Activated CD4-positive, alpha-beta T cell treated with anti-CD3 and anti-CD28 coated beads, Interleukin-2, amount 10 ng/mL, durations not matched to agents 7 days and 5 days (primary cell): ENCODE results near the gene CACNA2D4. TPM values are rescaled to one million over a fixed set of nuclear protein-coding genes. Genes with fewer than 3 reads are reported as not detected.

Source experiments
- CTCF ChIA-PET: fragments of 350-600 bp; sonication (Branson Sonifier 250); formaldehyde crosslinking; loops from one replicate; lab custom pipeline; 2021; ENCODE audit warnings: antibody characterized with exemption; lab: Charles Lee
- POLR2A ChIA-PET: fragments of 350-600 bp; sonication (Branson Sonifier 250); formaldehyde crosslinking; loops from one replicate; lab custom pipeline; 2021; ENCODE audit warnings: antibody characterized with exemption; lab: Charles Lee
- DNase-seq: peaks from one replicate; pipeline ENCODE4 v3.0.0-alpha.2; 2020
- H3K27ac Mint-ChIP-seq: one replicate; pipeline ENCODE4 v1.8.0; 2021; ENCODE audit warnings: mild to moderate bottlenecking, moderate library complexity, mixed read lengths
- H3K27me3 Mint-ChIP-seq: one replicate; pipeline ENCODE4 v1.8.0; 2021; ENCODE audit warnings: mixed read lengths
- H3K36me3 Mint-ChIP-seq: one replicate; pipeline ENCODE4 v1.8.0; 2021; ENCODE audit warnings: low read depth, mixed read lengths
- H3K4me1 Mint-ChIP-seq: one replicate; pipeline ENCODE4 v1.8.0; 2021; ENCODE audit warnings: mixed read lengths
- H3K4me3 Mint-ChIP-seq: one replicate; pipeline ENCODE4 v1.8.0; 2021; ENCODE audit warnings: mild to moderate bottlenecking, moderate library complexity, mixed read lengths
- H3K9me3 Mint-ChIP-seq: one replicate; pipeline ENCODE4 v1.8.0; 2021; ENCODE audit warnings: mixed read lengths
- total RNA-seq, 2 experiments: library from RNA; stranded (reverse); gene quantifications; one replicate each; pipeline ENCODE4 v1.2.3, GENCODE V29; 2021

Gene CACNA2D4
- total RNA-seq, 2 experiments from 2014 or later, result 12.9 to 16.4 TPM

DNA sequence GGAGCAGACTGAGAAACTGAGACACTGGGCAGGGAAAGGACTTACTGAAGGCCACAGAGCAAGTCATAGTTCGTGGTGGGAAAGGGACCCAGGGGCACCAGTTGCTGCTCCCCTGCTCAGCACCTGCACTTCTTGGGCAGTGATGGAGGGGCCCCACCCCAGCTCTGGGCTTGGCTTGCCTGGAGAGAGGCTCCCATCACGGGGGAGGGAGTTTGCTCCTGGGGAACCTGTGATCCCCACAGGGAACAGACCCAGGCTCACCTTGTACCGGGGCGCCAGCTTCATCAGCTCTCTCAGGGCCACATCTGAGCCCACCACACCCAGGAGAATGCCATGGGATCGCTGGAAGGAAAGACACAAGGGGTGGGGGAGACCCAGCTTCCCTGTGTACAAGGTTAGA, 39.8 kb downstream of the CACNA2D4 start:
- Mint-ChIP-seq H3K4me3 (no peak overlapping the region), H3K27me3 (no peaks in the 10 kb centered on the region), H3K27ac (no peak overlapping the region), H3K4me1 (no peaks in the 10 kb centered on the region), H3K9me3 (no peaks in the 10 kb centered on the region), H3K36me3 (no peaks in the 10 kb centered on the region)
- ChIA-PET CTCF (interaction anchor here (1.1 kb wide), 1 partner anchor 9 kb away, joined by 3 read pairs; no protein-coding TSS in a partner anchor), POLR2A (no interaction called here)
- DNase-seq, result no peak

DNA sequence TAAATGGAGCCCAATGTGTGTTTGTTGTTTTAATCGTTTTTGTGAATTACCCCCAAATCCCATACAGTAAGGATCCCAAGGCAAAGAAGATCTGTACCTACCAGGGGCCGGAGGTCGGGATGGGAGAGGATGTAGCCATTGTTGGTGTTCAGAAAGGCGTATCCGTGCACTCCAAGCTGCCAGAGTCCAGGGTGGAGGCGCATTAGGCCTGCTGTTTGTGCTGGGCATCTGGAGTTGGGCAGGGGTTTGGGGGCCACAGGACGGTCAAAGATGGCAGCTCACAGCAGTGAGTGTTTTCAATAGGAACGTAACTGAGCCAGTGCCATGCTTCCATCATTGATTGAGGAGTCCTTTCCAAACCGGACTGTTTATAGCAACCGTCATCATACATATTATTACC, 40.2 kb downstream of the CACNA2D4 start:
- ChIA-PET POLR2A (no interaction called here), CTCF (interaction anchor here (1.1 kb wide), 1 partner anchor 10 kb away, joined by 3 read pairs; no protein-coding TSS in a partner anchor)
- no peak overlapping the region for H3K4me3 Mint-ChIP-seq
- no peak overlapping the region for H3K27ac Mint-ChIP-seq
- H3K36me3 Mint-ChIP-seq, result no peaks in the 10 kb centered on the region
- no peaks in the 10 kb centered on the region for H3K9me3 Mint-ChIP-seq
- no peaks in the 10 kb centered on the region for H3K4me1 Mint-ChIP-seq
- no peak for DNase-seq
- no peaks in the 10 kb centered on the region for H3K27me3 Mint-ChIP-seq

DNA sequence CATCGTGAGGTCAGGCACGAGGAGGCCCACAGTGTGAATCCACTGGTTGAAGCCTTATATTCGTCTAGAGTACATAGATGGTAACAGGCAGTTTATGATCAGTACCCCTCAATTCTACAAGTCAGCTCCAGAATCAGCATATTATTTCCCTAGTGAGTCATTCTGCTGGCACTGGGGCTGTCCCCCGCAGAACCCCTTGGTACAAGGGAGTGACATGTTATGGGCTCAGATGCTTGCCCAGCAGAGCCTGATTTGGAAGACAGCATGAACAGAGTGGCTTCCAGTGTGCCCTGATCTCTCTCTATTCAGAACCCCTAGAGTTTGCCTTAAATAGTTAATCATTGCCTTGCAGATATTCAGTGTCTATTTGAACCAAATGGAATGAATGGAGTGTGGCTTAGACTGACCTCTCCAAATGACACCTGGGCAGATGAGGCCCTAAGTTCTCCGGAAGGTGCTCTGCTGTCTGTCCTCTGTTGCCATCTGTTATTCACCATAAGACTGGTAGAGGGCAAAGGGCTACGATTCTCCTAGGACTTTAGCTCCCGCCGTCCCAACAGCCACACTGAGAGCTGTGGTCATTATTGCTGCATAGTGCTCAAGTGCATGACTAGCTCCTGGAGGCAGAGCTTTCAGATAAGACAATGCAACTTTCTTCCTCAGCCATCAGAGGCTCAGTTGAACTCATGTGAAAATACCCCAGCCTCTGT, 41.1 kb downstream of the CACNA2D4 start:
- POLR2A ChIA-PET, result no interaction called here
- Mint-ChIP-seq H3K9me3 (no peaks in the 10 kb centered on the region), H3K4me3 (no peak overlapping the region), H3K27ac (no peak overlapping the region), H3K27me3 (no peaks in the 10 kb centered on the region), H3K4me1 (no peaks in the 10 kb centered on the region), H3K36me3 (no peaks in the 10 kb centered on the region)
- CTCF ChIA-PET, result no interaction called here
- DNase-seq, result no peak

DNA sequence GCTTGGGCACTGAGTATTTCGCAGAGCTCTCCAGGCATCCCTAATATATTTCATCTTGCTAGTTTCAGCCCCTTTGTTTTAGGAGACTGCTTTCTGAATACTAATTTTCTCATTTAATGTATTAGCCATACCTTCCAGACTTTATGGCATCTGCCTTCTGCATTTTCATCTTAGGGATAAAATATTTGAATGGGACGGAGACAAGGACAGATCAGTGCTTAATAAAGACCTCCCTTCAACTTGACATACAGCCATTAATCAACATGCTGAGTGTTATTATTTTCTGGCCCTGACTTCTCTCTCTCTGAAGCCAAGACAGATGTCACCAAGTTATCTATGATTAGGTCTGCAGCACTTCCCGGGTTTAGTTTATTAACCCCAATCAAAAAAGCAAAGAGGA, 42.4 kb downstream of the CACNA2D4 start:
- POLR2A ChIA-PET, result no interaction called here
- no peak overlapping the region for H3K4me3 Mint-ChIP-seq
- H3K27ac Mint-ChIP-seq, result no peak overlapping the region
- no peak for DNase-seq
- no peaks in the 10 kb centered on the region for H3K27me3 Mint-ChIP-seq
- H3K9me3 Mint-ChIP-seq, result peaks cover 6% of the 10 kb centered on the region
- H3K36me3 Mint-ChIP-seq, result no peaks in the 10 kb centered on the region
- H3K4me1 Mint-ChIP-seq, result no peaks in the 10 kb centered on the region
- CTCF ChIA-PET, result no interaction called here

DNA sequence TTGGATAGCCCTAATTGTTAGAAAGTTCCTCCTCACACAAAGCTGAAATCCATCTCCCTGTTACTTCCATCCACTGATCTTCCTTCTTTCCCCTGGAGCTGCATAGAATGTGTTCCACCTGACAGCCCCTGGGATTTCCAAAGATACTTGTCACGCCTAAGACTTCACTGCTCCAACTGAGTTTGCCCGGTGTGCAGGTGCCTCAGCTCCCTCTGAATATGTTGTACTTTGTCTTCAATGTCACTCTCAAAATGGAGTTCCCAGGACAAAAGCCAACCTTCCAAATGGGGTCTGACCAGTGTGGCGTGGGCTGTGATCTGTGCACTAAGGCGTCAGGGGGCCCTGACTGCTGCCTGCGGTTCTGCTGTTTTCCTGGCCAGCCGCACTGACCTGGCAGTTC, 42.8 kb downstream of the CACNA2D4 start:
- H3K4me3 Mint-ChIP-seq, result no peak overlapping the region
- H3K27ac Mint-ChIP-seq, result no peak overlapping the region
- CTCF ChIA-PET, result no interaction called here
- peaks cover 9% of the 10 kb centered on the region for H3K9me3 Mint-ChIP-seq
- H3K36me3 Mint-ChIP-seq, result no peaks in the 10 kb centered on the region
- POLR2A ChIA-PET, result no interaction called here
- no peak for DNase-seq
- no peaks in the 10 kb centered on the region for H3K4me1 Mint-ChIP-seq
- no peaks in the 10 kb centered on the region for H3K27me3 Mint-ChIP-seq

DNA sequence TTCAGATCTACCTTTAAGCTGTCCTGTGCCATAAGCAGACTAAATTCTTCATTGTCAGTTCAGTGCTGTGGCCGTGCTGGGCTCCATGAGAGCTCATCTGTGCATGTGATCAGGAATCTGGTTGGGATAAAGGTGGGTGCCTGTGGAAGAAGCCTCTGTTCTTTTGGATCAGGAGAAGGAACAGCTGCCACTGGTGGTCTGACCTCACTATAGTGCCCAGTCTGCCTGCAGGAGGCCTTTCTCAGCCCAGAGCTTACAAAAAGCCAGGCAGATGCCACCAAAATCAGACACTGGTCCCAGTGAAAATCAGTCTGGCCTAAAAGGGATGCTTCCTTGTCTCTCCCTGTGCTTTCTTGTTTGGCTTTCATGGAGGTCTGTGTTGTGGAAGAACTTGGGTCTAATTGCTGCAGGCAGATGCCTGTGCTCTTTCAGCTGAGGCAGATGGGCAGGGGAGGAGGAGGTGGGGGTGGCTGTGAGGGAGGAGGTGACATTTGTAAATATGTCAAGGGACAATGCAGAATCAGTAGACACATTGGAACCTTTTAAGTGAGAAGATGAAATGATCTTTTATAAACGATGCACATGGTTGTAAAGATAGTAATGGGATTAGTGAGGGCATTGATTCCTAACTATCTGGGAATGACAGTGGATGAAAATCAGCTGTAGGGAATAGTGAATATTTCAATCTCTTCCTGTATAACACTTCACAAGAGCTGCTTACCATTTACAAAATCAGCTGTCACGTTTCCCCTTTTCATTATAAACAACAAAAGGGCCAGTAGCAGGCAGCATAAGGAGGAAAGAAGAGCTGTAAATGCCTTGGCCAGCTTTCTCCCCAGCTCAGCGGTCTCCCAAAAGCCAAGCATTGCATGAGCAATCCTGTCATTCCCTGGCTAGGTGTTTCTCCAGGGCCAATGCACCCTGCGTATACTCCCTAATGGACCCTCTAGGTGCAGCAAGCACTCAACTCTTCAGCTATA, 44.6 kb downstream of the CACNA2D4 start:
- H3K27me3 Mint-ChIP-seq, result peaks cover 2% of the 10 kb centered on the region
- no peak overlapping the region for H3K27ac Mint-ChIP-seq
- H3K36me3 Mint-ChIP-seq, result no peaks in the 10 kb centered on the region
- ChIA-PET POLR2A (no interaction called here), CTCF (interaction anchor here (1.1 kb wide), 1 partner anchor 9 kb away, joined by 4 read pairs; no protein-coding TSS in a partner anchor)
- no peak overlapping the region for H3K4me3 Mint-ChIP-seq
- no peak for DNase-seq
- peaks cover 13% of the 10 kb centered on the region for H3K9me3 Mint-ChIP-seq
- no peaks in the 10 kb centered on the region for H3K4me1 Mint-ChIP-seq

DNA sequence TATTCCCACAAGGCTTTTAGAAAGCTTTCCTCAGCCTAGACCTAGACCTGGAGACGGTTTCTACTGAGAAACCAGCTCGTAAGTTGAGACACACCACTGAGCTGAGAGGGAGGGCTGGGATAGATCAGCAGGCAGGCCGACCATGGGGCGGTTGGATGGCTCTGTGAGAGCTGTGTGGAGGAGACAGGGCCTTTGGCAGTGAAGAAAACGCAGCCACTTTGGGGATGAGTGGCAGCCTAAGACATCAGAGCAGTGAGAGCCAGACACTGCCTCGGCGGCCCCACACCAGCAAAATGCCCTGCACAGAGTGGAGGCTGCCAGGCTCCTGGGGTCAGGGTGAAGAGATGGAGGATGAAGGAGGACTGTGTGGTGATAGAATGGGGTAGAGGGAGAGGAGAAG, 46.0 kb downstream of the CACNA2D4 start:
- Mint-ChIP-seq H3K27ac (no peak overlapping the region), H3K36me3 (no peaks in the 10 kb centered on the region), H3K27me3 (peaks cover 9% of the 10 kb centered on the region), H3K4me1 (no peaks in the 10 kb centered on the region), H3K9me3 (peaks cover 13% of the 10 kb centered on the region), H3K4me3 (no peak overlapping the region)
- ChIA-PET POLR2A (no interaction called here), CTCF (no interaction called here)
- DNase-seq, result no peak

DNA sequence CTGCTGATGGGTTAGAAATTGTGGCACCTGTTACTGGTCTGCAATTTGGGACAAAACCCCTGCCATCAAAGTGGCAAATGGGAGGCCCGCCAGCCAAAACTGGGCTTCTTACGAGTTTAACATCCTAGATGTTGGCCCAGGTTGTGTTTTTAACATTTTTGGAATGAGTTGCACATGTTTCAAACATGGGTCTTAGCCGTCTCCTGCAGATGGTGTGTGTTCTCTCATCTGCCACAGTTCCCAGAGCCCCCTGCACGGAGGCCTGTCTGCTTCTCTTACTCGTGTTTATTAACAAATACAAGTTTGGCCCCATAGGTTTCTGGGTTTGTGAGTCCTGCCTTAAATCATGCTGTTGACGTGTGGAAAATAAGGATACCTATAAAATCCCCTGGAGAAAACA, 46.5 kb downstream of the CACNA2D4 start:
- Mint-ChIP-seq H3K27ac (no peak overlapping the region), H3K36me3 (no peaks in the 10 kb centered on the region), H3K4me3 (no peak overlapping the region), H3K4me1 (no peaks in the 10 kb centered on the region), H3K27me3 (peaks cover 13% of the 10 kb centered on the region), H3K9me3 (peaks cover 13% of the 10 kb centered on the region)
- ChIA-PET POLR2A (no interaction called here), CTCF (no interaction called here)
- DNase-seq, result no peak

DNA sequence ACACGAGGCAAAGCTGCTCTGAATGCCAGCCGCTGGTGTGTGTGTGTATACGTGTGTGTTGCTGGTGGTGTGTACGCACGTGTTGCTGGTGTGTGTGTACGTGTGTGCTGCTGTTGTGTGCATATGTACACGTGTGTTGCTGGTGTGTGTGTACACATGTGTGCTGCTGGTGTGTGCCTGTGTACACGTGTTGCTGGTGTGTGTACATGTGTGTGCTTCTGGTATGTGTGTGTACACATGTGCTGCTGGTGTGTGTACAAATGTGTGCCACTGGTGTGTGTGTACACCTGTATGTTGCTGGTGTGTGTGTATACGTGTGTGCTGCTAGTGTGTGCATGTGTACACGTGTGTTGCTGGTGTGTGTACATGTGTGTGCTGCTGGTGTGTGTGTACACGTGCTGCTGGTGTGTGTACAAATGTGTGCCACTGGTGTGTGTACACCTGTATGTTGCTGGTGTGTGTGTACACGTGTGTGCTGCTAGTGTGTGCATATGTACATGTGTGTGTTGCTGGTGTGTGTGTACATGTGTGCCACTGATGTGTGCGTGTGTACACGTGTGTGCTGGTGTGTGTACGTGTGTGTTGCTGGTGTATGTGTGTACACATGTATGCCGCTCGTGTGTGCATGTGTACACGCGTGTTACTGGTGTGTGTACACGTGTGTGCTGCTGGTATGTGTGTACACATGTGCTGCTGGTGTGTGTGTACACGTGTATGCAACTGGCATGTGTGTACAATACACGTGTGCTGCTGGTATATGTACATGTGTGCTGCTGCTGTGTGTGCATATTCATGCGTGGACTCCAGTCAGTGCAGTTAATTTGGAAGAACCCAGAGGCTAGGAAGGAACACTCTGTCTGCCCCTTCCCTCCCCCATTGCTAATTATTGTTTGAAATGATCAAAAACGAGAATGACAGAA, 47.2 kb downstream of the CACNA2D4 start:
- H3K4me1 Mint-ChIP-seq, result no peaks in the 10 kb centered on the region
- peaks cover 13% of the 10 kb centered on the region for H3K9me3 Mint-ChIP-seq
- no peak overlapping the region for H3K4me3 Mint-ChIP-seq
- no peak overlapping the region for H3K27ac Mint-ChIP-seq
- POLR2A ChIA-PET, result no interaction called here
- peaks cover 16% of the 10 kb centered on the region for H3K27me3 Mint-ChIP-seq
- no peak for DNase-seq
- CTCF ChIA-PET, result no interaction called here
- no peaks in the 10 kb centered on the region for H3K36me3 Mint-ChIP-seq

DNA sequence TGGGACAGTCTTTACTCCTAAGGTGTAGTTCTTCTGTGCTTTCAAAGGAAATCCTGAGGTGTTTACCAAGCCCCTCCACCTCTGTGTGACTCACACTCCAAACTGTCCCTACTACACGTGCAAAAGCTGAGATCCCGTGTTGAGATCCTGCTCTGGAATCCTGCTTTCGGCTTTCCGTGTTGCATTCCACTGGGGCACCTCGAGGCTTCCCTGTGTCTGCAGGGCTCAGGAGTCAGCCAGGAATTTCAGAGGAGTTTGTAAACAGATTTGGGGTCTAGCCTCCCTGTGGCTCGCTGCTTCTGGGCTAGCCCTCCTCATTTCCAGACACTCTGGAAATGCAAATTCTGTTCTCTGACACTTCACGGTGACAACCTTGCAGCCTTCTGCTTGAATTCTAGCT, 48.4 kb downstream of the CACNA2D4 start:
- peaks cover 23% of the 10 kb centered on the region for H3K27me3 Mint-ChIP-seq
- ChIA-PET CTCF (no interaction called here), POLR2A (no interaction called here)
- no peaks in the 10 kb centered on the region for H3K4me1 Mint-ChIP-seq
- no peak overlapping the region for H3K27ac Mint-ChIP-seq
- no peak overlapping the region for H3K4me3 Mint-ChIP-seq
- no peak for DNase-seq
- peaks cover 13% of the 10 kb centered on the region for H3K9me3 Mint-ChIP-seq
- no peaks in the 10 kb centered on the region for H3K36me3 Mint-ChIP-seq

DNA sequence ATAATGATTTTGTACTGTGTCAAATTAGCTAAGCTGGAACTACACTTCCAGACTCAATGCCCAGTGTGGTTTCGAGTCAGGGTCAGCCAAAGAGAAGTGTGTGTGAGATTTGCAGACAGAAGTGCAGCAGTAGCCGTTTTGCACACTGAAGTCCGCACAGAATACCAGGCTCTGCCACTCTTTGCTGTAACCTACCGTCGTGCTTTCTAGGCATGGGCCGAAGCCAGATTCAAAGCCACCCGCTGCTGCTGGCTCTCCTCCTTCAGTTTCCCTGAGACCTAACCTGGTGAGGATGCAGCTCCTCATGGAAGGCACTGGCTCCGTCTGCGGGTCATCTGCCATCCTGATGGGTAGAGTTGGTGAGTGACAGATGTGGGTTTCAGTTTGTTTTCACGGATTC, 49.3 kb downstream of the CACNA2D4 start:
- no peaks in the 10 kb centered on the region for H3K4me1 Mint-ChIP-seq
- H3K36me3 Mint-ChIP-seq, result no peaks in the 10 kb centered on the region
- no peak overlapping the region for H3K4me3 Mint-ChIP-seq
- H3K9me3 Mint-ChIP-seq, result peaks cover 13% of the 10 kb centered on the region
- no peak for DNase-seq
- H3K27me3 Mint-ChIP-seq, result peaks cover 24% of the 10 kb centered on the region
- no peak overlapping the region for H3K27ac Mint-ChIP-seq
- ChIA-PET CTCF (no interaction called here), POLR2A (no interaction called here)

DNA sequence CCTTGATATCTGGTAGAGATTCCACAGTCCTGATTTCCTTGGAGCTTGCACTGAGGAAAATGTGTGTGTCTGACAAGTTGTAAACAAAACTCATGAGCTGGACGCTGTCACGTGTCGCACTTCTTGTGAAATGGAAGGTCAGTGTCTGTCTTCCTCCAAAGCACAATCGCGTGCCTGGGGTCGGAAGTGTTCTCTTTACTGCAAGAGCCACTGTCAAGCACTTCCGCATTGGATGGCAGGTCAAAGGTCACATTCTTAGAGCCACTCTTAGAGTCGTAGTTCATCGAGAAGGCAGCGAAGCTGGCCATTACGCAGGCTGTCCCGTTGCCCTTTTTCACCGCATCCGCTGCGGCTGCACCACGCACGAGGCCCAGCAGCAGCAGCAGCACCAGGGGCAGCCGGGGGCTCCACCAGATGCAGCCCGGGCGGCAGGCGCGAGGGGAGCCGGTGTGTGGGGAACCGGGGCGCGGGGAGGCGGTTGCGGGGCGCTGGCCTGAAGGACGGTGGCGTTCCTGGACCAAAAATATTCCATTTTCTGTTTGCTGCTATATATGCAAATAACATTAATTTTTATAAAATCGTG, 53.1 kb downstream of the CACNA2D4 start:
- DNase-seq, result no peak

More for the DNA sequence above, 53.1 kb downstream of the CACNA2D4 start:
- Mint-ChIP-seq H3K9me3 (peaks cover 2% of the 10 kb centered on the region), H3K27ac (no peak overlapping the region), H3K27me3 (peaks cover 29% of the 10 kb centered on the region), H3K4me1 (no peaks in the 10 kb centered on the region), H3K36me3 (no peaks in the 10 kb centered on the region), H3K4me3 (no peak overlapping the region)
- ChIA-PET CTCF (no interaction called here), POLR2A (no interaction called here)
